ENCODE data around the gene FSTL4.

FSTL4 gene

GRCh38 chr5:133384120-133384855 is 228.1 kb downstream of the FSTL4 start:
- no peaks in the 10 kb centered on the region for H3K79me2 ChIP-seq (ENCODE audit: insufficient read depth, low read depth)
- H2AFZ ChIP-seq (ENCODE audit: low read depth) = no peak overlapping the region
- H4K20me1 ChIP-seq (ENCODE audit: insufficient read depth) = no peaks in the 10 kb centered on the region
- H3K27ac ChIP-seq = no peak overlapping the region
- TF ChIP-seq, protein P1, sequence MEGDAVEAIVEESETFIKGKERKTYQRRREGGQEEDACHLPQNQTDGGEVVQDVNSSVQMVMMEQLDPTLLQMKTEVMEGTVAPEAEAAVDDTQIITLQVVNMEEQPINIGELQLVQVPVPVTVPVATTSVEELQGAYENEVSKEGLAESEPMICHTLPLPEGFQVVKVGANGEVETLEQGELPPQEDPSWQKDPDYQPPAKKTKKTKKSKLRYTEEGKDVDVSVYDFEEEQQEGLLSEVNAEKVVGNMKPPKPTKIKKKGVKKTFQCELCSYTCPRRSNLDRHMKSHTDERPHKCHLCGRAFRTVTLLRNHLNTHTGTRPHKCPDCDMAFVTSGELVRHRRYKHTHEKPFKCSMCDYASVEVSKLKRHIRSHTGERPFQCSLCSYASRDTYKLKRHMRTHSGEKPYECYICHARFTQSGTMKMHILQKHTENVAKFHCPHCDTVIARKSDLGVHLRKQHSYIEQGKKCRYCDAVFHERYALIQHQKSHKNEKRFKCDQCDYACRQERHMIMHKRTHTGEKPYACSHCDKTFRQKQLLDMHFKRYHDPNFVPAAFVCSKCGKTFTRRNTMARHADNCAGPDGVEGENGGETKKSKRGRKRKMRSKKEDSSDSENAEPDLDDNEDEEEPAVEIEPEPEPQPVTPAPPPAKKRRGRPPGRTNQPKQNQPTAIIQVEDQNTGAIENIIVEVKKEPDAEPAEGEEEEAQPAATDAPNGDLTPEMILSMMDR (conservative IDR thresholded peaks at IDR 0.05; ENCODE audit: low read depth, low read length) = no peak
- no peaks in the 10 kb centered on the region for H3K27me3 ChIP-seq (ENCODE audit: insufficient read depth, low read depth)
- no peak overlapping the region for H3K4me3 ChIP-seq (IDR thresholded peaks at IDR 0.05; ENCODE audit: insufficient read depth, low read depth, low read length)
- no peak overlapping the region for H3K4me2 ChIP-seq
- H3K9ac ChIP-seq = no peak overlapping the region
- no peaks in the 10 kb centered on the region for H3K36me3 ChIP-seq (ENCODE audit: insufficient read depth)
- H3K4me1 ChIP-seq (ENCODE audit: low read depth, poor library complexity, severe bottlenecking) = no peaks in the 10 kb centered on the region

DNA sequence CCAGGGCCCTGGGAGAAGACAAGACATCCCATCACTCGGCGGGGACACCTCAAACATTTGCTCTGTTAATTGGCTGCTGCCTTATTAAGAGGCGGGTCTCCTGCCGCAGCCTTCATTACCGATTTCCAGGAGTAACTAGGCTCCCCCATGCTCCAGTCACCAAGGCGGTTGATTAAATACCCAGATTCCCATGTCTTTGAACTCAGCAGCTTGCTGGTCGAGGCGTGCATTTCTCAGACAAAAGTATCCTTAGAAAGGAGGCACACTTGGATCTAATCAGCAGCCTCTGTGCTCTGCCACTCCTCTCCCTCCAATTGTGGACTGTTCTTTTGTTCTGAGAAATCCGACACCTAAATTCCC is 228.8 kb downstream of the FSTL4 start:
- H3K4me3 ChIP-seq (IDR thresholded peaks at IDR 0.05; ENCODE audit: insufficient read depth, low read depth, low read length) = no peak overlapping the region
- TF ChIP-seq, protein P1 (conservative IDR thresholded peaks at IDR 0.05; ENCODE audit: low read depth, low read length) = no peak
- H3K27ac ChIP-seq = no peak overlapping the region
- H3K9ac ChIP-seq = no peak overlapping the region
- H3K27me3 ChIP-seq (ENCODE audit: insufficient read depth, low read depth) = no peaks in the 10 kb centered on the region
- no peaks in the 10 kb centered on the region for H4K20me1 ChIP-seq (ENCODE audit: insufficient read depth)
- H3K79me2 ChIP-seq (ENCODE audit: insufficient read depth, low read depth) = no peaks in the 10 kb centered on the region
- H3K4me1 ChIP-seq (ENCODE audit: low read depth, poor library complexity, severe bottlenecking) = no peaks in the 10 kb centered on the region
- no peak overlapping the region for H2AFZ ChIP-seq (ENCODE audit: low read depth)
- H3K4me2 ChIP-seq = no peak overlapping the region
- no peaks in the 10 kb centered on the region for H3K36me3 ChIP-seq (ENCODE audit: insufficient read depth)

GRCh38 chr5:133382661-133383579 is 229.4 kb downstream of the FSTL4 start:
- TF ChIP-seq, protein P1 (conservative IDR thresholded peaks at IDR 0.05; ENCODE audit: low read depth, low read length) = no peak
- H3K36me3 ChIP-seq (ENCODE audit: insufficient read depth) = no peaks in the 10 kb centered on the region
- H3K4me2 ChIP-seq = no peak overlapping the region
- no peaks in the 10 kb centered on the region for H3K79me2 ChIP-seq (ENCODE audit: insufficient read depth, low read depth)
- no peak overlapping the region for H3K4me3 ChIP-seq (IDR thresholded peaks at IDR 0.05; ENCODE audit: insufficient read depth, low read depth, low read length)
- H3K4me1 ChIP-seq (ENCODE audit: low read depth, poor library complexity, severe bottlenecking) = no peaks in the 10 kb centered on the region
- H3K27ac ChIP-seq = no peak overlapping the region
- H3K27me3 ChIP-seq (ENCODE audit: insufficient read depth, low read depth) = no peaks in the 10 kb centered on the region
- no peaks in the 10 kb centered on the region for H4K20me1 ChIP-seq (ENCODE audit: insufficient read depth)
- no peak overlapping the region for H2AFZ ChIP-seq (ENCODE audit: low read depth)
- no peak overlapping the region for H3K9ac ChIP-seq

- TF ChIP-seq, protein P1 (conservative IDR thresholded peaks at IDR 0.05; ENCODE audit: low read depth, low read length) = no peak
- no peaks in the 10 kb centered on the region for H3K27me3 ChIP-seq (ENCODE audit: insufficient read depth, low read depth)
- H3K27ac ChIP-seq = no peak overlapping the region
- no peak overlapping the region for H3K4me2 ChIP-seq
- no peaks in the 10 kb centered on the region for H3K79me2 ChIP-seq (ENCODE audit: insufficient read depth, low read depth)
- H3K36me3 ChIP-seq (ENCODE audit: insufficient read depth) = no peaks in the 10 kb centered on the region
- H3K9ac ChIP-seq = no peak overlapping the region
- H3K4me3 ChIP-seq (IDR thresholded peaks at IDR 0.05; ENCODE audit: insufficient read depth, low read depth, low read length) = no peak overlapping the region
- H2AFZ ChIP-seq (ENCODE audit: low read depth) = no peak overlapping the region
- H3K4me1 ChIP-seq (ENCODE audit: low read depth, poor library complexity, severe bottlenecking) = no peaks in the 10 kb centered on the region
- H4K20me1 ChIP-seq (ENCODE audit: insufficient read depth) = no peaks in the 10 kb centered on the region
These were observed 230.6 kb downstream of the FSTL4 start for GRCh38 chr5:133381571-133382365.

Measured in KMS-11 (cell line).